ENCODE results near the gene PHGDH. TPM values are rescaled to one million over a fixed set of nuclear protein-coding genes. Genes with fewer than 3 reads are reported as not detected.

Gene PHGDH
- total and polyA plus RNA-seq, 9 of the 15 experiments (the other 6 are each of a cell fraction or from before 2014, with no cell fraction given): 6.7 to 84.2 (median 36.2) TPM

- no peak for DNase-seq (ENCODE audit: extremely low read depth in 1 of 4, low spot score in 3 of 4)
- 48% methylated on average over 8 of the region's 8 CpGs for WGBS (ENCODE audit: insufficient coverage, low coverage, missing lambda C conversion rate)
- intact Hi-C loops (cut with micrococcal nuclease) (no loop called here), in situ Hi-C loops (cut with MboI) (no loop called here)
- CTCF ChIA-PET (ENCODE audit: low intra/inter-chr PET ratio): no interaction called here
- H3K9me3 ChIP-seq (replicated peaks; ENCODE audit: control insufficient read depth, insufficient read depth, low read depth, low read length): no peaks in the 10 kb centered on the region
- no peaks in the 10 kb centered on the region for H3K9me1 ChIP-seq (ENCODE audit: control insufficient read depth, insufficient read depth, low read length)
- no peak overlapping the region for H3K4me3 ChIP-seq
- H4K20me1 ChIP-seq (replicated peaks; ENCODE audit: control insufficient read depth, insufficient read depth, low read length): peaks cover 16% of the 10 kb centered on the region; the same call in 1 of the 2 replicates
- no peak for ATAC-seq
- BruUV-seq (replicated peaks): no TSS peak
- no peak overlapping the region for H3K4me2 ChIP-seq (ENCODE audit: insufficient read depth, low read length)
- no peaks in the 10 kb centered on the region for H3K27me3 ChIP-seq (ENCODE audit: control insufficient read depth in 2 of 2, insufficient read depth in 2 of 2, low read length in 2 of 2)
- no peak for FAIRE-seq
- H3K79me2 ChIP-seq (ENCODE audit: control insufficient read depth, insufficient read depth, low read length): peaks cover 3% of the 10 kb centered on the region; the same call in 1 of the 3 replicates
- H3K36me3 ChIP-seq (ENCODE audit: control insufficient read depth, insufficient read depth, low read length): peaks cover 14% of the 10 kb centered on the region
- H3K9ac ChIP-seq (ENCODE audit: insufficient read depth in 1 of 2, low read depth in 2 of 2, low read length in 2 of 2): no peak overlapping the region
- H3K27ac ChIP-seq (ENCODE audit: extremely low read depth, low read depth, low read length): no peak overlapping the region
- POLR2A ChIA-PET: interaction anchor here (0.6 to 2.3 kb wide), 3 partner anchors 9 to 12 kb away, joined by 3 to 10 read pairs (median 4); partner anchors contain the start of gene PHGDH
- H2AFZ ChIP-seq (ENCODE audit: low read depth, low read length): no peak overlapping the region
- H3K4me1 ChIP-seq (replicated peaks in 1 of 2; ENCODE audit: control insufficient read depth in 2 of 2, insufficient read depth in 2 of 2, low read length in 2 of 2): 0 out of 5 replicates have a peak, but pooled peaks cover 0 to 2% of the 10 kb centered on the region in 2 experiments
- TF ChIP-seq PML (IDR thresholded peaks at IDR 0.05; ENCODE audit: low read length): no peak
- no peak for TF ChIP-seq ZFP1 (CRISPR knock-in tag; IDR thresholded peaks at IDR 0.05)
- no peak for TF ChIP-seq MXD1 (CRISPR knock-in tag; IDR thresholded peaks at IDR 0.05; ENCODE audit: borderline replicate concordance, poor library complexity, severe bottlenecking)
- TF ChIP-seq HBP1 (CRISPR knock-in tag; IDR thresholded peaks at IDR 0.05): no peak
- TF ChIP-seq PATZ1 (CRISPR knock-in tag; IDR thresholded peaks at IDR 0.05; ENCODE audit: borderline replicate concordance): no peak
- TF ChIP-seq KAT7 (CRISPR knock-in tag; IDR thresholded peaks at IDR 0.05; ENCODE audit: borderline replicate concordance): no peak
- no peak for TF ChIP-seq ZNF41 (CRISPR knock-in tag; conservative IDR thresholded peaks at IDR 0.05)
- no peak for TF ChIP-seq TCFL5 (CRISPR knock-in tag; conservative IDR thresholded peaks at IDR 0.05)
- no peak for TF ChIP-seq RBM14 (IDR thresholded peaks at IDR 0.05; ENCODE audit: borderline replicate concordance, insufficient read depth, low read depth, low read length)
- no peak for TF ChIP-seq ZNF280B (CRISPR knock-in tag; IDR thresholded peaks at IDR 0.05)
- no peak for TF ChIP-seq ADNP (tag; IDR thresholded peaks at IDR 0.05)
- no peak for TF ChIP-seq ETV6 (IDR thresholded peaks at IDR 0.05; ENCODE audit: borderline replicate concordance in 1 of 2, low read depth in 2 of 2, low read length in 1 of 2)
- TF ChIP-seq ETV6 (CRISPR knock-in tag; IDR thresholded peaks at IDR 0.05; ENCODE audit: borderline replicate concordance): no peak
- no peak for TF ChIP-seq ATF6 (CRISPR knock-in tag; IDR thresholded peaks at IDR 0.05)
Observed at GRCh38 chr1:119724611-119725218, 13.0 kb downstream of the PHGDH start.

Measured in K562 (cell line).